ENCODE data around the gene MAPK8. TPM values are rescaled to one million over a fixed set of nuclear protein-coding genes. Genes with fewer than 3 reads are reported as not detected.

MAPK8 gene
- total RNA-seq, 1 experiment from 2014 or later, result 34.8 TPM

DNA sequence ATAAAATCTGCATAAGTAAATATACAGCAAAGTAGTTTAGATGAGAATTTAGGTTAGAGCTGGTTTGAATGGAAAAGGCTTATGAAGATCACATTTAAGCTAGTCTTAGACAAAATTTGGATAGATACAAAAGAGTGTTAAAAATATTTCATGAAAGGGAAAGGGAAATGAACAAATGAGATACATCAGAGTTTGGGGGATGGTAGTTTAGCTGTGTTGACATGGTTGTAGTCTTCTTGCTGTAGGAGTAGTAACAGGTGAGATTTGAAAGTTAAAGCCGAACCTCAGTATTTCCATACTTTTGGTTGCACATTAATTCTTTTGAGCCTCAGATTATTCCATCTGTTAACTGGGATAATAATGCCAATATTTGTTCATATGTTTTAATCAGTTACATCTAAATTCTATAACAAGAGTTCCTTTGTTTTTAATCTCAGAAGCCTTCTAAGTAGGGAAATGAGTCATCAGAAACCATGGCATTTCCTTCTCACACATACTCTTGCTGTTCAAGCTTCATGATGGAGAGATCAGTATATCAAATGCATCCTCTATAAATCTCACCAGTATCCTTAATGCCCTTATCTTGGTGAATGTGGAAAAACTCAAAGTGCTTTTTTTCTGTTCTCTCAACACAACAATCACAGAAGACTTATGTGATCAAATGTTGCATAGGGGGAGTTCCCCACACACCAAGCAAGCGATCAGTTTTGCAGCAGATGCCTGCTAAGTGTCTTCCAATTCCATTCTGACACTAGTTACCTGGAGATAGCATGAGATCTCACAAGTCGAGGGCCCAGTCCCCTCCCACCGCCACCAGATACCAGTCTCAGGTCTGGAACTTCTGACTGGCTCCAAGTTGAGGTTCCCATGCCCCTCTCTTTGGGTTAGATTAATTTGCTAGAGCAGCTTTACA lies 84.7 kb downstream of the MAPK8 start:
- in situ Hi-C loops (cut with HindIII; ENCODE audit: low pct_unique_long_range_greater_than_20kb, low sequenced_read_pairs), result no loop called here
- DNase-seq (ENCODE audit: low read depth, low spot score), result peak; percentile 67

DNA sequence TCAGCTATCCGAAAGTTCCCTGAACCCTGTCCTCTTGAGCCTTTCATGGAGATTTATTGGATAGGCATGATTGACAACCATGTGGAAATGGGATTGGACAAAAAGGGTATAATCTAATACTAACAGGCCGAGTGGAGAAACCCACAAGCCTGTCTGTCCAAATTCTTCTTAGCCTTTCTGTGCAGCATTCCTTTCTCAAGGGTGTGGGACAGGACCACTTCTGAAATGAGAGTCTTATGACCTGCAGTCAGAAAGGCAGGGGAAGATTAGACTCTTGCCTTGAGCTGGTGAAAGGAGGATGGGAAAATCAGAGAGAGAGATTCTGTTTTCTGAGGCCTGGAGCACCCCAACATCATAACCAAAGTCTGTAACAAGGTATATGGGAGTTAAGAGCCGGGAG lies 85.5 kb downstream of the MAPK8 start:
- in situ Hi-C loops (cut with HindIII; ENCODE audit: low pct_unique_long_range_greater_than_20kb, low sequenced_read_pairs), result no loop called here
- DNase-seq (ENCODE audit: low read depth, low spot score), result no peak

DNA sequence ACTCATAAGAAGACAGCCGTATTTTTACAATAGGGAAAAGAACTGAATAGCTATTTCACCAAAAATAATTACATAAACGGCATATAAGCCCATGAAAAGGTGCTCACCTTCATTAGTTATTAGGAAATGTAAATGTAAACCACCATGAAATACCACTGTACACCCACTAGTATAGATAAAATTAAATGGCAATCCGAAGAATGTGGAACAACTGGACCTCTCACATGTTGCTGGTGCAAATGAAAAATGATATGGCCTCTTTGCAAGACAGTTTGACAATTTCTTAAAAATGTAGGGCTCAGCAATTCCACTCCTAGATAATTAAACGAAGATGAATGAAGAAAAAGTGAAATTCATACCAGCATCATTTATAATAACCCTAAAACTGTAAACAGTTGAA lies 91.8 kb downstream of the MAPK8 start:
- in situ Hi-C loops (cut with HindIII; ENCODE audit: low pct_unique_long_range_greater_than_20kb, low sequenced_read_pairs), result no loop called here
- DNase-seq (ENCODE audit: low read depth, low spot score), result no peak

DNA sequence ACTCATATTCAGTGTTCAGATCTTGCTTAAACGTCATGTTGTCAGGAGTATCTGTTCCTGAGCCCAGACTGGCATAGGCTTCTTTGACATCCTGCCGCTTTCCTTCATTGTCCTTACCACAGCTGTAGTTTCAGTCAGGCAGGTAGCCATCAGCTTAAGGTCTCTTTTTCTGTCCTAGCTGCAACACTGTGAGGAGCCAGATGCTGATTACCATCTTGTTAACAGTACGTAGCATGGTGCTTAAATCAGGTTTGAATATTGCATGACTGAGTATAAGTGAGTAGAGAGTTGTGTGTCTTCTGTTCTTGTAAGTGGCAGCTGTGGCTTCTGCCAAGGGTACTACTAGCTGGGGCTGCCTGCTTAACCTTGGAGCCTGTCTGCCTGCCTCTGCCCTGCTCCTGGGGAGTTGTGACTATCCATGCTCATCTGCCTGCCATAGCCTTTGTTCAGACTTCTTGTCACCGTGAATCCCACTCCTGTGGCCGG lies 92.6 kb downstream of the MAPK8 start:
- DNase-seq (ENCODE audit: low read depth, low spot score), result no peak

DNA sequence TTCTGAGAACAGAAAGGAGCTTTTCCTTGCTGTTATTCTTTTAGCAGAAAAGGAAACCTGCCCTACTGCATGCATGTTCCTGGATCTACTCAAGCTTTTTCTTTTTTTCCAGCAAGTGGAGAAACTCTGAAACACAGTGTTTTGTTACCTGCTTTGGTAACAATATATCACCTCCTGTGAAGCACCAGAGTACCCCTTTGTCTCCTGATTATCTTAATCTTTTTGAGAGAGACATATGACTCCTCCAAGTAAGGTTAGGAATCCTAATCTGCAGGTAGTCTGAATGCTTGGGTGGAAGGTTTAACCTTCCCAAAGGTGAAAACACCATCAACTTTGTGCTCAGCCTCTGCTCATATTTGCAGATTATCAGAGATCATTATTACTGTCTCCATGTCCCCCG lies 93.1 kb downstream of the MAPK8 start:
- DNase-seq (ENCODE audit: low read depth, low spot score), result no peak
- in situ Hi-C loops (cut with HindIII; ENCODE audit: low pct_unique_long_range_greater_than_20kb, low sequenced_read_pairs), result no loop called here

More for the DNA sequence above, 92.6 kb downstream of the MAPK8 start:
- in situ Hi-C loops (cut with HindIII; ENCODE audit: low pct_unique_long_range_greater_than_20kb, low sequenced_read_pairs), result no loop called here

DNA sequence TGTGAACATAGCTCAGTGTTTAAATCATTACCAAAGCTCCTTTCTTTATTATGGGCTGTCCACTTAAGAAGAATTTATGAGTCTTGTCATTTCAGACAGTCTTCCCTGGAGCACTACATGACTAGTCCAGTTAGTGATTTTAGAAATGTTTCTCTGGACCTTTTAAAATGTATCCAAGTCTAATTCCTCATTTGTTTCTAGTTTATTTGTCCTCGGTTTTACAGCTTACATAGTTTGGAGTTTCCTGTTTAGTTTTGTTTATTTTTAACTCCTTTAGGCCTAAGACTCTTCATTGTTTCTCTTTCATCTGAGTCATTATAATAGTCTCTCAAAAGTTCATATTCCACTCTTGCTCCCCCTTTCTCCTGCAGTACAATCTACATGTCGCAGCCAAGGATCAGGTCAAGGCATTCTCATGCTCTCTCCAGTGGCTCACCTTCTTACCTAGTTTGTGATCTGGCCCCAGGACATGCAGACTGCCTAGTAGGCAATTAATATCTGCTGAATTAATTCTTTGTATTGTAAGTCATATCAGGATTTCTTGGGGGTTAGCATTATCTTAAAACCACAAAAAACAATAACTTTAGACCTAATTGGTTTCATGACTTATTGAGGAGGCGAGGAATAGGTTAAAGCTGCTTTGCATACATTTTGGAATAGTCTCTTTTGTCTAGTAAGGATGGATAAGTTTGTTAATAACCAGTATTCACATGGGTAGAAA lies 93.8 kb downstream of the MAPK8 start:
- DNase-seq (ENCODE audit: low read depth, low spot score), result no peak
- in situ Hi-C loops (cut with HindIII; ENCODE audit: low pct_unique_long_range_greater_than_20kb, low sequenced_read_pairs), result no loop called here

DNA sequence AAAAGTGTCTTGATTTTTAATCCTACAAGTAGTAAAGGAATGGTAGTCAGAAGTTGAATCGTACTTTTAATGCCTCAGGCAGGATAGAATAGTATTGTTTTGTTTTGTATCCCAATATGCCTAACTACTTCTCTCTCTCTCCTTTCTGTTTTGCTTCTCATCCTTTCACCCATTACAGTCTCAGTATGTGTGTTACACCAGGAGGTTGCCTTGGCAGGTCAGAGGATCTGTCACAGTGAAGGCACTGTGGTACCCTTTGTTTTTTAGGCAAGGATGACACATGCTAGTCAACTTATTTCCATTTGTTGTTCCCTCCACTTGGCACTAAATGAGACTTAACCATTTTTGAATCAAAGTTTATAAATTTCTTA lies 94.4 kb downstream of the MAPK8 start:
- in situ Hi-C loops (cut with HindIII; ENCODE audit: low pct_unique_long_range_greater_than_20kb, low sequenced_read_pairs), result no loop called here
- no peak for DNase-seq (ENCODE audit: low read depth, low spot score)

DNA sequence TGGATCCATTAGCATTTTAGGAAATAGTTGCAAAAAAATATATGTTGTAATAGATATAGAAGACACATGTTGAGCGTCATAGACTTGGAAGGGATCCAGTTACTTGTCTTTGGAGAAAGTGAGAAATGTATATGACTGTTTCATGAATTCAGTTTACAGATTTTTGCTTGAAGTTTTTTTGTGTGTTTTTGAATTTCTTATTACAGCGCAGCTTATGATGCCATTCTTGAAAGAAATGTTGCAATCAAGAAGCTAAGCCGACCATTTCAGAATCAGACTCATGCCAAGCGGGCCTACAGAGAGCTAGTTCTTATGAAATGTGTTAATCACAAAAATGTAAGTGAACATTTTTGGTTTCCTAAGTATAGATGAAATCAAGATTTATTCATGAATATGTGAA lies 98.2 kb downstream of the MAPK8 start:
- in situ Hi-C loops (cut with HindIII; ENCODE audit: low pct_unique_long_range_greater_than_20kb, low sequenced_read_pairs), result no loop called here

DNA sequence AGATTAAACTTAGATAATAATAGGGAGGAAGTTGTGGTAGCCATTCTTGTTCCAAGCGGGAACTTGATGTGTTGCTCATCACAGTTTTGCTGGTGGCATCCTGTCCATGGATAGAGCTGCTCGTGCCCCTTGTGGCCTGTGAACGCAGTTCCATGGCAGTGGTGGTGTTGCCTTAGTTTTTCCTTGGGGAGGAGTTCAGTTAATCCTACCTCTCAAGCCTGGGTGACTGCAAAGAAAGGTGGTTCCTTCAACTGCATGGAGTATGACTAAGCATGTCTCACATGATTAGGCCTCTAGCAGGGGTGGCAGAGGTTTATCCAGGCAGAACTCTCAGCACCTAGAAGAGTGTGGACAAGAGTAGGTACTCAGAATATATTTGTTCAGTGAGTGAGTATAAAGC lies 99.7 kb downstream of the MAPK8 start:
- in situ Hi-C loops (cut with HindIII; ENCODE audit: low pct_unique_long_range_greater_than_20kb, low sequenced_read_pairs), result no loop called here
- DNase-seq (ENCODE audit: low read depth, low spot score), result no peak

More for the DNA sequence above, 98.2 kb downstream of the MAPK8 start:
- no peak for DNase-seq (ENCODE audit: low read depth, low spot score)

DNA sequence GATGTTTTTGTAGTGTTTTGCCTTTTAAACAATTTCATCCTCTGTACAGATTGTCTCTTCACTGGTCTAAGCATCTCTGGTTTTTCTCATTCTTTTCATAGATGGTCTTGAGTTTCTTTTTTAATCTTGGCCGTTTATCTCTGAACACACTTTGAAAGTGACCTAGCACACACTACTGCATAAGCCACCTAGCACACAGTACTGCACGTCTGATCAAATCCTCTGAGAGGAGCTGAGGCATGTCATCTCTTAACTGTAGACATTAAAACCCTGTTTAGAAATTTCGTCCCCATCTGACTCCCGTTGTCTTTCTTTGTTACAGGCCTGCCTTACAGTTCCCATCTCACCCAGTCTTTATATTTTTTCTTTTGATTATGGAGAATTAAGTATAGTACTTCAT lies 100.2 kb downstream of the MAPK8 start:
- DNase-seq (ENCODE audit: low read depth, low spot score), result no peak
- in situ Hi-C loops (cut with HindIII; ENCODE audit: low pct_unique_long_range_greater_than_20kb, low sequenced_read_pairs), result no loop called here

DNA sequence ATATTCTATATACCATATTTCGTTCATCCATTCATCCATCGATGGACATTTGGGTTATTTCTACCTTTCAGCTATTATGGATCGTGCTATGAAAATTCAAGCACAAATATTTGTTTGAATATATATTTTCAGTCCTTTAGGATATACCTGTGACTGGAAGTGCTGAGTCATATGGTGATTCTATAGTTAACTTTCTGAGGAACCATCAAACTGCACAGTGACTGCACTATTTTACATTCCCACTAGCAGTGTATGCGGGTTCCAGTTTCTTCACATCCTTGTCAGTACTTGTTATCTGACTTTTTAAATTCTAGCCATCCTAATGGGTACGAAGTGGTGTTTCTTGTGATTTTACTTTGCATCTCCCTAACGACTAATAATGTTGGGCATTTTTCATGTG lies 104.0 kb downstream of the MAPK8 start:
- DNase-seq (ENCODE audit: low read depth, low spot score), result no peak
- in situ Hi-C loops (cut with HindIII; ENCODE audit: low pct_unique_long_range_greater_than_20kb, low sequenced_read_pairs), result no loop called here

DNA sequence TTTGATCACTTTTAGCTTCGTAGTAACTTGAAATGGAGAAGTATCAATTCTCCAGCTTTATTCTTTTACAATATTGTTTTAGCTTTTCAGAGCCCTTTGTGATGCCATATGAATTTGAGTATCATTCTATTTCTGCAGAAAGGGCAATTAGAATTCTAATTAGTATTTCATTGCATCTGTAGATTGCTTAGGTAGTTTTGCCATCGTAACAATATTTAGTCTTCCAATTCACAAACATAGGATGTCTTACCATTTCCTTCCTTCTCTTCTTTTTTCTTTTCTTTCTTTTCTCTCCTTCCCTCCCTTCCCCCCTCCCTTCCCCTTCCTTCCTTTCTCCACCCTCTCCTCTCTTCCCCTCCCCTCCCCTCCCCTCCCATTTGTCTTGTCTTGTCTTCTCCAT lies 105.0 kb downstream of the MAPK8 start:
- in situ Hi-C loops (cut with HindIII; ENCODE audit: low pct_unique_long_range_greater_than_20kb, low sequenced_read_pairs), result no loop called here
- no peak for DNase-seq (ENCODE audit: low read depth, low spot score)

DNA sequence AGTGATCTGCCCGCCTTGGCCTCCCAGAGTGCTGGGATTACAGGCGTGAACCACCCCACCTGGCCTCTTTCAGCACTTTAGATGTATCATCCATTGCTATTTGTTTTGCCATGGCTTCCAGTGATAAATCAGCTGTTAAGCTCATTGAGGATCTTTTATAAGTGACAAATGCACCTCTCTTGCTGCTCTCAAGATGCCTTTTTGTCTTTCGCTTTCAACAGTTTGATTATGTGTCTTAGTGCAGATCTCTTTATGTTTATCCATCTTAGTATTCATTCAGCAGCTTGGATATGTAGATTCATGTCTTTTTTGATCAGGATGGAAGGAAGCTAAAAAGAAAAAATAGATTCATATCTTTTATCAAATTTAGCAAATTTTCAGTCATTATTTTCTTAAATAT lies 105.6 kb downstream of the MAPK8 start:
- DNase-seq (ENCODE audit: low read depth, low spot score), result no peak
- in situ Hi-C loops (cut with HindIII; ENCODE audit: low pct_unique_long_range_greater_than_20kb, low sequenced_read_pairs), result no loop called here

DNA sequence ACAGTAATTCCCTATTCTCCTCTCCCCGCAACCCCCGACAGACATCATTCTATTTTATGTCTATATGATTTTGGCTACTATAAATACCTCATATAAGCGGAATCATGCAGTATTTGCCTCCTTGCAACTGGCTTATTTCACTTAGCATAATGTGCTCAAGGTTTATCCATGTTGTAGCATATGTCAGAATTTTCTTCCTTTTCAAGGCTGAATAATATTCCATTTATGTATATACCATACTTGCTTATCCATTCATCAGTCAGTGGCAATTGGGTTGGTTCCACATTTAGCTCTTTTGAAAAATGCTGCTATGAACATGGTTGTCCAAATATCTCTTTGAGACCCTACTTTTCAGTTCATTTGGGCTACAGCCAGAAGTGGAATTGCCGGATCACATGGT lies 106.5 kb downstream of the MAPK8 start:
- no peak for DNase-seq (ENCODE audit: low read depth, low spot score)
- in situ Hi-C loops (cut with HindIII; ENCODE audit: low pct_unique_long_range_greater_than_20kb, low sequenced_read_pairs), result no loop called here

DNA sequence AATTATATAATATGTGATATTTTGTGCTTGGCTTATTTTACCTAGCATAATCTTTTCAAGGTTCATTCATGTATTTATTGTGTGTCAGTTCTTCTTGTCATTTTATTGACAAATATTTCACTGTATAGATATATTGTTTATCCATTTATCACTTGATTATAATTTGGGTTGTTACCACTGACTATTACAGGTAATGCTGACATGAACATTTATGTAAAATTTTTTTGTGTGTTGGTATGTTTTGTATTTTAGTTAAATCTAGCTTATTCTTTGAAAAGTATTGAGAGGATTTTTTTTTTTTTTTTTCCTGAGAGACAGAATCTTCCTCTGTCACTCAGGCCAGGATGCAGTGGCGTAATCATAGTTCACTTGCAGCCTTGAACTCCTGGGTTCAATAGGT lies 107.7 kb downstream of the MAPK8 start:
- DNase-seq (ENCODE audit: low read depth, low spot score), result no peak
- in situ Hi-C loops (cut with HindIII; ENCODE audit: low pct_unique_long_range_greater_than_20kb, low sequenced_read_pairs), result no loop called here

DNA sequence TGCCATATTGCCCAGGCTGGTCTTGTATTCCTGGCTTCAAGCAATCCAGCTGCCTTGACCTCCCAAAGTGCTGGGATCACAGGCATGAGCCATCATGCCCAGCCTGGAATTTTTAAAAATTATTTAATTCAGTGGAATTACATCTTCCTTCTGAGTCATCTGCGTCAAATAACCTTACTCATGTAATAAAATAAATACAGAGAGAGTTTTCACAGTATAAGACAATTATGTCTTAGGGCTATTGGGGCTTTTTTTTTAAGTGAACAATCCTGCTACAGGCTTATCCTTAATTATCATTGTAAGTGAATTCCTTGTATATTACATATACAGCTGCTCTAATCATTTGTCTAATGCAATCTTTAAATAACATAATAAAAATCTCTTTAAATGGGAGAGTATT lies 108.3 kb downstream of the MAPK8 start:
- DNase-seq (ENCODE audit: low read depth, low spot score), result no peak
- in situ Hi-C loops (cut with HindIII; ENCODE audit: low pct_unique_long_range_greater_than_20kb, low sequenced_read_pairs), result no loop called here

DNA sequence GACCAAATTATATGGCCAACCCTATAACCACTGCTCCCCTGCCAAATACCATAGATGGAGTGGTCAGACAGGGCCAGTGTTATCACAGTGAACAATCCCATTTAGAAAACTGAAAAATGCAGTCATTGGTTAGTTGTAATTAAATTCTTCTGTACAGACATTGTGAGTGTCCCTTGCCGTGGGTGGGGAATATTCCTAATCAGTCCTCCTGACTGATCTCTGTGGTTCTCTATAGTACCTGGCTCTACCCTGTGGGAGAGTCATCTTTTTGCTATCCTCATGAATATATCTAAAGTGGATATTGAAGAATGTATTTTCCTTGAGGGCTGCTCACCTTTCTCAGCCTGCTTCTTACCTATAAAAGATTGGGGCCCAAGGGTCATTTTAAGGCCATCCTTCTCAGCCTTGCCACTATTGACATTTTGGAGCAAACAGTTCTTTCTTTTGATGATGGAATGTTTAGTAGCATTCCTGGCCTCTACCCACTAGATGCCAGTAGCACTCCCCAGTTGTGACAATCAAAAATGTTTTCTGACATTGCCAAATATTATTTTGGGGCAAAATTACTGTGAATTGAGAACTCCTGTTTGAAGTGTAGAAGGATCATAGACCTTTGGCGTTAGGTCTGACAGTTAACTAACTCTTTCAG lies 110.2 kb downstream of the MAPK8 start:
- no peak for DNase-seq (ENCODE audit: low read depth, low spot score)
- in situ Hi-C loops (cut with HindIII; ENCODE audit: low pct_unique_long_range_greater_than_20kb, low sequenced_read_pairs), result no loop called here

DNA sequence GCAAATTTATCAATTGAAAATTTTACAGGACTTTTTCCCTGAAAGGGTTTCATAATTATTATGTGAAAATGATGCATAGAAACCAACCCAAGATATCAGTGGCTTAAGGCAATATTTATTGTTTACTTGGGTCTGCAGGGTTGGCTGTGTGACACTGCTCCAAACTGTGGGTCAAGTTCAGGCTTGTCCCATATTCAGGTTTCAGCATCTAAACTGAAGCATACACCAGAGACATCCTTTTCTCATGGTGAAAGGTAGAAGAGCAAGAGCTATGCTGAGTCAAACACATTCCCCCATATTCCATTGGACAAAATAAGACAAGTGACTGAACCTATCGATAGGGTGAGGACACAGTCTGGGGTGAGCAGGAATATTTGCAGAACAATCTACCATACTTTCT lies 110.9 kb downstream of the MAPK8 start:
- in situ Hi-C loops (cut with HindIII; ENCODE audit: low pct_unique_long_range_greater_than_20kb, low sequenced_read_pairs), result no loop called here
- no peak for DNase-seq (ENCODE audit: low read depth, low spot score)

Data from SK-MEL-5 (cell line).